HCT116 (cell line): ENCODE measurements around the gene USP46. TPM values are rescaled to one million over a fixed set of nuclear protein-coding genes. Genes with fewer than 3 reads are reported as not detected.

ENCODE experiments used
- ATAC-seq: fragments of 200-7000 bp; cut with Tn5 transposase; 2 replicates; pipeline ENCODE4 v1.9.1; 2020; ENCODE audit warnings: mild to moderate bottlenecking, moderate library complexity
- BruUV-seq: library from RNA; stranded (reverse); fragments of 400-500 nt; replicated peaks from 2 replicates; lab custom pipeline; 2021; lab: Mats Ljungman, UMichigan
- CTCF ChIA-PET: fragments of 300-600 bp; sonication (Branson Sonifier 250); formaldehyde crosslinking; loops from one replicate; lab custom pipeline; 2021; ENCODE audit warnings: antibody characterized with exemption; lab: Charles Lee
- POLR2A ChIA-PET: fragments of 300-600, 350-600 bp; sonication (Branson Sonifier 250); formaldehyde crosslinking; loops from one replicate; lab custom pipeline; 2021; ENCODE audit warnings: antibody characterized with exemption; lab: Charles Lee
- RAD21 ChIA-PET, 2 experiments: fragments of 300-600 bp; sonication (Branson Sonifier 250); formaldehyde crosslinking; loops; one replicate each; lab custom pipeline; 2023; ENCODE audit warnings: low total read pairs in 2 of 2; ENCODE audit not compliant: uncharacterized antibody in 2 of 2, unreplicated experiment in 2 of 2, low non-redundant PET in 1 of 2; lab: Charles Lee
- DNase-seq: peaks from one replicate; pipeline ENCODE4 v3.0.0-alpha.2; 2010; ENCODE audit warnings: low read depth, low spot score
- H2AFZ ChIP-seq: fragments of 200-600 bp; shearing (Covaris generic), sonication (generic); 2 replicates; pipeline ENCODE4 v1.6.1; 2017; ENCODE audit warnings: low read depth, mixed run types, mixed read lengths, antibody characterized with exemption, low read length; ENCODE audit not compliant: poor library complexity, severe bottlenecking
- H3K27ac ChIP-seq: 2 replicates; pipeline ENCODE4 v1.5.1; 2012; ENCODE audit warnings: low read depth, low read length
- H3K27me3 ChIP-seq: fragments of 200-600 bp; sonication (generic); 2 replicates; pipeline ENCODE4 v1.6.1; 2016; ENCODE audit warnings: mixed run types, low read length, mixed read lengths; ENCODE audit not compliant: insufficient read depth
- H3K36me3 ChIP-seq, 2 experiments: fragments of 200-500 bp in 1 of 2; fragments of 200-600 bp in 1 of 2; sonication (Bioruptor generic) in 1 of 2; sonication (generic) in 1 of 2; 2 replicates each; pipeline versions ENCODE4 v1.5.1 to v1.6.1; 2014 to 2016; ENCODE audit warnings: low read length in 2 of 2, inconsistent platforms in 1 of 2, mixed read lengths in 1 of 2, mixed run types in 1 of 2; ENCODE audit not compliant: insufficient read depth in 2 of 2, control insufficient read depth in 1 of 2
- H3K4me1 ChIP-seq, 2 experiments: fragments of 200-600 bp in 1 of 2; sonication (generic) in 1 of 2; 2 replicates each; pipeline versions ENCODE4 v1.5.1 to v1.6.1; 2012 to 2017; ENCODE audit warnings: low read length in 2 of 2, inconsistent platforms in 1 of 2, mild to moderate bottlenecking in 1 of 2, mixed read lengths in 1 of 2, mixed run types in 1 of 2, moderate library complexity in 1 of 2; ENCODE audit not compliant: insufficient read depth in 2 of 2, control insufficient read depth in 1 of 2
- H3K4me2 ChIP-seq: fragments of 200-600 bp; sonication (generic); 2 replicates; pipeline ENCODE4 v1.6.1; 2017; ENCODE audit warnings: mixed run types, low read length, mixed read lengths
- H3K4me3 ChIP-seq, 2 experiments: fragments of 200-600 bp in 1 of 2; sonication (generic) in 1 of 2; replicated peaks in 1 of 2; 2 replicates each; pipeline ENCODE4 v1.5.1; 2011 to 2016; ENCODE audit warnings: low read length in 2 of 2, control low read depth in 1 of 2, low read depth in 1 of 2, mild to moderate bottlenecking in 1 of 2, mixed read lengths in 1 of 2, mixed run types in 1 of 2
- H3K79me2 ChIP-seq: fragments of 200-600 bp; sonication (generic); 2 replicates; pipeline ENCODE4 v1.6.1; 2017; ENCODE audit warnings: mild to moderate bottlenecking, mixed run types, low read length, moderate library complexity, mixed read lengths; ENCODE audit not compliant: insufficient read depth
- H3K9ac ChIP-seq: fragments of 200-600 bp; sonication (generic); 2 replicates; pipeline ENCODE4 v1.6.1; 2016; ENCODE audit warnings: low read length, mixed read lengths
- H3K9me2 ChIP-seq: fragments of 200-600 bp; sonication (generic), shearing (Covaris generic); 2 replicates; pipeline ENCODE4 v1.6.1; 2017; ENCODE audit warnings: mixed run types, mild to moderate bottlenecking, moderate library complexity; ENCODE audit not compliant: insufficient read depth
- H3K9me3 ChIP-seq, 2 experiments: fragments of 200-500 bp in 1 of 2; fragments of 200-600 bp in 1 of 2; sonication (Bioruptor generic) in 1 of 2; sonication (generic) in 1 of 2; 2 replicates each; pipeline ENCODE4 v1.6.1; 2014 to 2017; ENCODE audit warnings: low read length in 2 of 2, mixed read lengths in 2 of 2, inconsistent platforms in 1 of 2, low read depth in 1 of 2, mild to moderate bottlenecking in 1 of 2, mixed run types in 1 of 2, moderate library complexity in 1 of 2; ENCODE audit not compliant: control insufficient read depth in 1 of 2, insufficient read depth in 1 of 2
- H4K20me1 ChIP-seq: fragments of 200-600 bp; sonication (generic), shearing (Covaris generic); 2 replicates; pipeline ENCODE4 v1.6.1; 2017; ENCODE audit warnings: mixed run types, mild to moderate bottlenecking, moderate library complexity; ENCODE audit not compliant: insufficient read depth
- CBX3 ChIP-seq: IDR thresholded peaks from 2 replicates; pipeline ENCODE4 v1.6.1; 2012; ENCODE audit warnings: low read depth
- CEBPB ChIP-seq: IDR thresholded peaks from 2 replicates; pipeline ENCODE4 v1.6.1; 2012; ENCODE audit warnings: low read depth
- CTCF ChIP-seq, 3 experiments: fragments of 200-600 bp in 1 of 3; sonication (generic) in 1 of 3; IDR thresholded peaks in 2 of 3; conservative IDR thresholded peaks in 1 of 3; 2 replicates each; pipeline ENCODE4 v1.5.1; 2012 to 2017; ENCODE audit warnings: low read depth in 2 of 3, low read length in 2 of 3, antibody characterized with exemption in 1 of 3, borderline replicate concordance in 1 of 3, control low read depth in 1 of 3, mild to moderate bottlenecking in 1 of 3, mixed read lengths in 1 of 3, mixed run types in 1 of 3, moderate library complexity in 1 of 3; ENCODE audit not compliant: insufficient read depth in 1 of 3
- EGR1 ChIP-seq: IDR thresholded peaks from 2 replicates; pipeline ENCODE4 v1.6.1; 2012; ENCODE audit warnings: low read depth
- EZH2 ChIP-seq: fragments of 200-600 bp; sonication (generic); IDR thresholded peaks from 2 replicates; pipeline ENCODE4 v1.6.1; 2017; ENCODE audit warnings: antibody characterized with exemption, mixed run types
- FOSL1 ChIP-seq: IDR thresholded peaks from 2 replicates; pipeline ENCODE4 v1.6.1; 2012; ENCODE audit warnings: low read depth
- MAX ChIP-seq: IDR thresholded peaks from 2 replicates; pipeline ENCODE4 v1.6.1; 2012
- REST ChIP-seq: IDR thresholded peaks from 2 replicates; pipeline ENCODE4 v1.6.1; 2012; ENCODE audit warnings: low read depth
- SP1 ChIP-seq: IDR thresholded peaks from 2 replicates; pipeline ENCODE4 v1.6.1; 2012; ENCODE audit warnings: low read depth
- SRF ChIP-seq: IDR thresholded peaks from 2 replicates; pipeline ENCODE4 v1.6.1; 2012; ENCODE audit warnings: low read depth
- TCF7L2 ChIP-seq: IDR thresholded peaks from 2 replicates; pipeline ENCODE4 v1.7.0; 2011; ENCODE audit warnings: borderline replicate concordance, inconsistent platforms; ENCODE audit not compliant: insufficient read depth, insufficient read length; ENCODE audit errors: extremely low read depth
- ZBTB33 ChIP-seq: IDR thresholded peaks from 2 replicates; pipeline ENCODE4 v1.6.1; 2011; ENCODE audit warnings: mild to moderate bottlenecking, low read length, moderate library complexity; ENCODE audit not compliant: insufficient replicate concordance; ENCODE audit errors: extremely low read depth
- ZNF274 ChIP-seq: fragments of 200-500 bp; sonication (Bioruptor generic); IDR thresholded peaks from 2 replicates; pipeline ENCODE4 v1.6.1; 2014; ENCODE audit warnings: mild to moderate bottlenecking, low read depth, low read length, inconsistent platforms
- intact Hi-C: fragments of 100-400 bp; cut with micrococcal nuclease; formaldehyde crosslinking; loops from 2 replicates; pipeline ENCODE4 v1.10.0; 2022
- total RNA-seq: library from RNA; stranded (reverse); gene quantifications from one replicate; pipeline ENCODE4 v1.2.1, GENCODE V29; 2021; ENCODE audit not compliant: unreplicated experiment

Gene USP46
- total RNA-seq, 1 experiment from 2014 or later, result 36.6 TPM

GRCh38 chr4:52637116-52637515 is 22.0 kb downstream of the USP46 start:
- Histone ChIP-seq H3K4me1 (peaks cover 35 to 57% of the 10 kb centered on the region in 2 experiments), H3K9me2 (no peaks in the 10 kb centered on the region), H3K9me3 (no peaks in the 10 kb centered on the region), H3K79me2 (peaks cover 55% of the 10 kb centered on the region), H2AFZ (no peak overlapping the region), H3K36me3 (no peaks in the 10 kb centered on the region), H3K27ac (no peak overlapping the region), H3K27me3 (no peaks in the 10 kb centered on the region), H3K4me3 (no peak overlapping the region), H4K20me1 (peaks cover 9% of the 10 kb centered on the region; the same call in 1 of the 2 replicates), H3K9ac (no peak overlapping the region), H3K4me2 (no peak overlapping the region)
- ChIA-PET RAD21 (no interaction called here), POLR2A (no interaction called here), CTCF (no interaction called here)
- no peak for DNase-seq
- ATAC-seq, result no peak
- BruUV-seq, result no TSS peak
- TF ChIP-seq EGR1 (no peak), ZNF274 (no peak), ZBTB33 (no peak), REST (no peak), MAX (no peak), TCF7L2 (no peak), SP1 (no peak), SRF (no peak), FOSL1 (no peak), CTCF (IDR thresholded peaks at IDR 0.05 in 2 of 3, conservative IDR thresholded peaks at IDR 0.05 in 1 of 3; ENCODE audit: borderline replicate concordance in 1 of 3, insufficient read depth in 1 of 3, low read depth in 2 of 3, low read length in 2 of 3) (no peak), CBX3 (no peak), CEBPB (no peak), EZH2 (no peak)
- intact Hi-C loops, result no loop called here
